DND-41 (cell line): ENCODE data around the gene ZNF391.

ENCODE experiments used
- ATAC-seq: fragments of 200-7000 bp; cut with Tn5 transposase; 3 replicates; pipeline ENCODE4 v1.9.1; 2021; ENCODE audit warnings: low read depth; ENCODE audit not compliant: insufficient read depth
- DNase-seq: peaks from one replicate; pipeline ENCODE4 v3.0.0-alpha.2; 2020
- H2AFZ ChIP-seq: 2 replicates; pipeline ENCODE4 v1.6.0; 2012; ENCODE audit warnings: low read depth, low read length
- H3K27ac ChIP-seq: 2 replicates; pipeline ENCODE4 v1.5.1; 2012; ENCODE audit warnings: low read length, inconsistent platforms
- H3K27me3 ChIP-seq: fragments of 200-600 bp; sonication (generic); 2 replicates; pipeline ENCODE4 v1.6.0; 2012; ENCODE audit warnings: low read length, mild to moderate bottlenecking, inconsistent platforms; ENCODE audit not compliant: insufficient read depth, poor library complexity
- H3K36me3 ChIP-seq: 2 replicates; pipeline ENCODE4 v1.5.1; 2012; ENCODE audit warnings: low read length, inconsistent platforms; ENCODE audit not compliant: insufficient read depth
- H3K4me1 ChIP-seq: 2 replicates; pipeline ENCODE4 v1.5.1; 2012; ENCODE audit warnings: mild to moderate bottlenecking, low read length; ENCODE audit not compliant: insufficient read depth
- H3K4me2 ChIP-seq: 2 replicates; pipeline ENCODE4 v1.6.0; 2012; ENCODE audit warnings: mild to moderate bottlenecking, moderate library complexity, low read length, inconsistent platforms; ENCODE audit not compliant: insufficient read depth
- H3K4me3 ChIP-seq, 2 experiments: fragments of 200-600 bp in 1 of 2; shearing (Covaris generic) in 1 of 2; 2 replicates each; pipeline ENCODE4 v1.5.1; 2012 to 2016; ENCODE audit warnings: inconsistent platforms in 2 of 2, low read length in 2 of 2, mild to moderate bottlenecking in 2 of 2, low read depth in 1 of 2, moderate library complexity in 1 of 2
- H3K79me2 ChIP-seq: 2 replicates; pipeline ENCODE4 v1.6.0; 2012; ENCODE audit warnings: low read length, inconsistent platforms; ENCODE audit not compliant: insufficient read depth
- H3K9ac ChIP-seq: 2 replicates; pipeline ENCODE4 v1.6.0; 2012; ENCODE audit warnings: low read depth, mild to moderate bottlenecking, inconsistent platforms, low read length, moderate library complexity
- H3K9me3 ChIP-seq: 2 replicates; pipeline ENCODE4 v1.5.1; 2012; ENCODE audit warnings: low read length, moderate library complexity, mild to moderate bottlenecking, inconsistent platforms; ENCODE audit not compliant: insufficient read depth, severe bottlenecking
- H4K20me1 ChIP-seq: 2 replicates; pipeline ENCODE4 v1.6.0; 2012; ENCODE audit warnings: low read length; ENCODE audit not compliant: insufficient read depth
- EZH2 ChIP-seq: IDR thresholded peaks from 3 replicates; pipeline ENCODE4 v1.6.1; 2012; ENCODE audit warnings: borderline replicate concordance, low read depth, mild to moderate bottlenecking, moderate library complexity, low read length, inconsistent platforms; ENCODE audit not compliant: severe bottlenecking
- TF ChIP-seq, protein P1 (sequence below): IDR thresholded peaks from 2 replicates; pipeline ENCODE4 v1.5.1; 2012; ENCODE audit warnings: borderline replicate concordance, low read length, moderate library complexity, mild to moderate bottlenecking; ENCODE audit not compliant: poor library complexity, severe bottlenecking; ENCODE audit errors: extremely low read depth

The ZNF391 gene

DNA sequence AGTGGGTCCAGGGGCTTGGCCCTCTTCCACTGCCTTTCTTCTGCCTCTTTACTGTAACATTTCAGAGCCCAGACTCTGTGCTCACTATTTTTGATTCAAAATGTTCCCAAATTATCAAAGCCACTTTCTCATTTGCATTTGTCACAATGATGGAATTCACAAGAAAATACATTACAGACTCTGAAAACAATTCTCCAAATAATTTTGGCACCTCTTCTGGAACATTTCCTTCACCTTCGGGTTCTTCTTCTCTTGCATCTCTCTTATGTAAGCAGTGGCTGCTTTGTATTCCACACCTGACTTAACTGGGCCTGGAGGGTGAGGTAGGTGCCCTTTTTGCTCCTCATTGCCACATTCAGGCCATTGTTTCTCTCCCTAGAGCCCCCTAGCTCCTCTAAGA is 54.4 kb downstream of the ZNF391 start:
- ATAC-seq = no peak
- H3K27ac ChIP-seq = no peak overlapping the region
- H4K20me1 ChIP-seq = no peaks in the 10 kb centered on the region
- H3K27me3 ChIP-seq = no peaks in the 10 kb centered on the region
- H3K79me2 ChIP-seq = no peaks in the 10 kb centered on the region
- no peak overlapping the region for H2AFZ ChIP-seq
- H3K4me1 ChIP-seq = no peaks in the 10 kb centered on the region
- TF ChIP-seq, protein P1, sequence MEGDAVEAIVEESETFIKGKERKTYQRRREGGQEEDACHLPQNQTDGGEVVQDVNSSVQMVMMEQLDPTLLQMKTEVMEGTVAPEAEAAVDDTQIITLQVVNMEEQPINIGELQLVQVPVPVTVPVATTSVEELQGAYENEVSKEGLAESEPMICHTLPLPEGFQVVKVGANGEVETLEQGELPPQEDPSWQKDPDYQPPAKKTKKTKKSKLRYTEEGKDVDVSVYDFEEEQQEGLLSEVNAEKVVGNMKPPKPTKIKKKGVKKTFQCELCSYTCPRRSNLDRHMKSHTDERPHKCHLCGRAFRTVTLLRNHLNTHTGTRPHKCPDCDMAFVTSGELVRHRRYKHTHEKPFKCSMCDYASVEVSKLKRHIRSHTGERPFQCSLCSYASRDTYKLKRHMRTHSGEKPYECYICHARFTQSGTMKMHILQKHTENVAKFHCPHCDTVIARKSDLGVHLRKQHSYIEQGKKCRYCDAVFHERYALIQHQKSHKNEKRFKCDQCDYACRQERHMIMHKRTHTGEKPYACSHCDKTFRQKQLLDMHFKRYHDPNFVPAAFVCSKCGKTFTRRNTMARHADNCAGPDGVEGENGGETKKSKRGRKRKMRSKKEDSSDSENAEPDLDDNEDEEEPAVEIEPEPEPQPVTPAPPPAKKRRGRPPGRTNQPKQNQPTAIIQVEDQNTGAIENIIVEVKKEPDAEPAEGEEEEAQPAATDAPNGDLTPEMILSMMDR = no peak
- no peak for TF ChIP-seq EZH2
- no peak overlapping the region for H3K9ac ChIP-seq
- peaks cover 7% of the 10 kb centered on the region for H3K36me3 ChIP-seq
- H3K9me3 ChIP-seq = peaks cover 6% of the 10 kb centered on the region
- no peak overlapping the region for H3K4me3 ChIP-seq
- no peak for DNase-seq
- H3K4me2 ChIP-seq = no peak overlapping the region

DNA sequence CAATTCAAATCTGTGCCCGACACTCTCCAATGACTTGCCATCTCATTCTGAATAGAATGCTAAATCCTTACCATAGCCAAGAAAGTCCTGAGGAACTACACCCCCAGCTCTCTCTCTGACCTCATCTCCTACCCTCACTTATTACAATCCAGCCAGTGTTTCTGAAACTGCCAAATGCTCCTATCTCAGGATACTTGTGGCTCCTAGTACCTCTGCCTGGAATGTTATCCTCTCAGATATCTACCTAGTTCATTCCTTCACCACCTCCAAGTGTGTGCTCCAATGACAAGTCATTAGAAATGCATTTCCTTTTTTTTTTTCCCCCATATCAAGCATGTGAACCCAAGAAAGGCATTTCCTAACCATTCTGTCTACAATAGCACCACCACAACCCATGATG is 59.9 kb downstream of the ZNF391 start:
- H3K79me2 ChIP-seq = no peaks in the 10 kb centered on the region
- no peak overlapping the region for H3K9ac ChIP-seq
- H3K27ac ChIP-seq = no peak overlapping the region
- DNase-seq (no peak), ATAC-seq (no peak)
- H3K4me3 ChIP-seq = no peak overlapping the region
- H3K4me2 ChIP-seq = no peak overlapping the region
- no peak overlapping the region for H2AFZ ChIP-seq
- TF ChIP-seq EZH2 = no peak
- TF ChIP-seq, protein P1 = no peak
- H3K27me3 ChIP-seq = no peaks in the 10 kb centered on the region
- peaks cover 52% of the 10 kb centered on the region for H3K9me3 ChIP-seq
- no peaks in the 10 kb centered on the region for H3K4me1 ChIP-seq
- no peaks in the 10 kb centered on the region for H4K20me1 ChIP-seq
- peaks cover 62% of the 10 kb centered on the region for H3K36me3 ChIP-seq

DNA sequence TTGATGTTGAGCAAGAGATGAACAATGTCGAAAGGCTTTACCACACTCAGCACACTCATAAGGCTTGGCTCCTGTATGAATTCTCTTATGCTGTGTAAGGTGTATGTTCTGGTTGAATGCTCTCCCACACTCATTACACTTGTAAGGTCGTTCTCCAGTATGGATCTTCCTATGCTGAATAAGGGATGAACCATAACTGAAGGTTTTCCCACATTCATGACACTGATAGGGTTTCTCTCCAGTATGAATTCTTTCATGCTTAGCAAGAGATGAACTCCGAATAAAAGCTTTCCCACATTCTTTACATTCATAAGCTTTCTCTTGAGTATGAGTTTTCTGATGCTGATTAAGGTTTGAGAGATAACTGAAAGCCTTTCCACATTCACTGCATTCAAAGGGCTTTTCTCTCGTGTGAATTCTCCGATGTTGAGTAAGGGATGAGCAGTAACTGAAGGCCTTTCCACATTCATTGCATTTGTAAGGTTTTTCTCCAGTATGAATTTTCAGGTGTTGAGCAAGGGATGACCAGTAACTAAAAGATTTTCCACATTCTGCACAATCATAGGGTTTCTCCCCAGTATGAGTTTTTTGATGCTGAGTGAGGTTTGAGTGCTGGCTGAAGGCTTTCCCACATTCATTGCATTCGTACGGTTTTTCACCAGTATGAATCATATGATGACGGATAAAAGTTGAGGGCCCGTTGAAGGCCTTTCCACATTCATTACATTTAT is 63.3 kb downstream of the ZNF391 start:
- no peaks in the 10 kb centered on the region for H3K4me1 ChIP-seq
- H3K9me3 ChIP-seq = peaks cover 80% of the 10 kb centered on the region
- H3K4me3 ChIP-seq = no peak overlapping the region
- H3K36me3 ChIP-seq = peaks cover 91% of the 10 kb centered on the region
- no peak overlapping the region for H3K4me2 ChIP-seq
- H3K27ac ChIP-seq = no peak overlapping the region
- ATAC-seq (no peak), DNase-seq (no peak)
- no peaks in the 10 kb centered on the region for H3K27me3 ChIP-seq
- no peak overlapping the region for H3K9ac ChIP-seq
- no peak for TF ChIP-seq EZH2
- TF ChIP-seq, protein P1 = no peak
- H2AFZ ChIP-seq = no peak overlapping the region
- H4K20me1 ChIP-seq = no peaks in the 10 kb centered on the region
- peaks cover 9% of the 10 kb centered on the region for H3K79me2 ChIP-seq

DNA sequence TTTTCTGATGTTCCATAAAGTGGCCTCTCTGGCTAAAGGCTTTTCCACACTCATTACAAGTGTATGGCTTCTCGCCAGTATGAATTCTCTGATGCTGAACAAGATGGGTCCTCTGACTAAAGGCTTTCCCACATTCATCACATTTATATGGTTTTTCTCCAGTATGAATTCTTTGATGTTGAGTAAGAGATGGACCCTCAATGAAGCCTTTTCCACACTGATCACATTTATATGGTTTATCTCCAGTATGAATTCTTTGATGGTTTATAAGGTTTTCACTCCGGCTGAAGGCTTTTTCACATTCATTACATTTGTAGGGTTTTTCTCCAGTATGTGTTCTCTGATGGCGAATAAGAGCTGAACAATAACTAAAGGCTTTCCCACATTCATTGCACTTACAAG is 63.9 kb downstream of the ZNF391 start:
- ATAC-seq (no peak), DNase-seq (no peak)
- no peak overlapping the region for H3K4me3 ChIP-seq
- no peaks in the 10 kb centered on the region for H3K27me3 ChIP-seq
- peaks cover 98% of the 10 kb centered on the region for H3K36me3 ChIP-seq
- no peaks in the 10 kb centered on the region for H3K4me1 ChIP-seq
- no peak overlapping the region for H2AFZ ChIP-seq
- H3K27ac ChIP-seq = no peak overlapping the region
- H3K9me3 ChIP-seq = peaks cover 86% of the 10 kb centered on the region
- H3K79me2 ChIP-seq = peaks cover 14% of the 10 kb centered on the region
- H3K4me2 ChIP-seq = no peak overlapping the region
- no peak overlapping the region for H3K9ac ChIP-seq
- H4K20me1 ChIP-seq = no peaks in the 10 kb centered on the region
- TF ChIP-seq EZH2 = no peak
- TF ChIP-seq, protein P1 = no peak
